HG03469 (cell line): ENCODE results near the gene OPCML.

Source experiments
- ATAC-seq: cut with Tn5 transposase; IDR thresholded peaks from one replicate; pipeline ENCODE4 v1.9.1; 2021; ENCODE audit warnings: mild to moderate bottlenecking, moderate library complexity, moderate number of reproducible peaks; ENCODE audit not compliant: unreplicated experiment

The OPCML gene

GRCh38 chr11:133531971-133532651 lies at the start of gene OPCML:
Gene OPCML (minus strand): TSS chr11:133532501.
- ATAC-seq, result no peak

DNA sequence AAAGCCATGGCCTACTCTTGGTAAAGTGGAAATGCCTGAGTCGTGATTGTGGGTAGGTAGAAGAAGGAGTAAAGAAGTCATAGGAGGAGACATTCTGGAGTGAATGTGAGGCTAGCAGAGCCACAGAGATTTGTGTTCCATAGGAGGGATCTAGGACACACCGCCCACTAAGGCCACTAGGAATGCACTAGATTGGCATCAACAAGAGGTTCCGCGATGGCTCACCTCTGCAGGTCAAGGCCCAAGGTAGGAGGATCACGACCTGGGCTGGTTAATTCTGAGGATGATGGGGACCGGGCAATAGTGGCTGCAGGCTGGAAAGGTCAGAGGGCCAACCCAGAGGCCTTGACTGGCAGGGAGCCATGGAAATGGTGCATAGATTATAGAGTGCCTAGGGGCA lies 48.8 kb upstream of the OPCML start:
- ATAC-seq, result no peak

GRCh38 chr11:133579165-133580031 lies 47.1 kb upstream of the OPCML start:
- ATAC-seq, result no peak

DNA sequence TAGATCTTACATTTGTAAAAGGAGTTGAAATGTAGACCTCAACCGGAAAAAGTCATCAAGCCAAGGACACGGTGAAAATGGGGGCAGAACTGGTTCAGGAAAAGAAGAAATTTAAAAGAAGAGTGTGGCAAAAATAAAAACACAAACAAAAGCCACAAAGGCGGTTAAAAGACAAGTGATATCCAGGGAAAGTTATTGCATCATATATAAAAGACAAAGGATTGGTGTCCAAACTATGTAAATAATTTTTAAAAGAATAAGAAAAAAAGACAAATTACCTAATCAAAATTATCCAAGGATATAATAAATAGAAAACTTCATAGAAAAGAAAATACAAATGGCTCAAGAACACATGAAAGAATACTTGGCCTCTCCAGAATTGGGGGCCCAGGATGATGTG lies 45.1 kb upstream of the OPCML start:
- no peak for ATAC-seq

DNA sequence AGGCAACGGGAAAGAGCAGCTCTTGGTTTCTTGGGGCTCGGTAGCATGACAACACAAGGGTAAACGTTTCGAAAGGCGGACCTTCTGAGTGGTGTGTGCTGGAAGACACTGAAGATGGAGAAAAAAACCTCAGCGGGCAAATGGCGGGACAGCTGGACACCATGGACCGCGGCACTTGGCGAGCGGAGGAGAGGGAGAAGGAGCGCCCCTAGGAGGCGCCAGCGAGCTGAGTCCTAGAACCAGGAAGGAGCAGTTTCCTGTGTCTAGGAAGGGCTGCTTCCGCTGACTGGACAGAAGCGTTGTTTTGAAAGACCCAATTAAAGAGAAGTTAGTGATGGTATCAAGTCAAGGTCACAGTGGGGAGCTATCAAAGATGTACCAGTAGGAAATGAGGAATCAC lies 44.0 kb upstream of the OPCML start:
- no peak for ATAC-seq

GRCh38 chr11:133573081-133573480 lies 40.8 kb upstream of the OPCML start:
- ATAC-seq, result no peak

DNA sequence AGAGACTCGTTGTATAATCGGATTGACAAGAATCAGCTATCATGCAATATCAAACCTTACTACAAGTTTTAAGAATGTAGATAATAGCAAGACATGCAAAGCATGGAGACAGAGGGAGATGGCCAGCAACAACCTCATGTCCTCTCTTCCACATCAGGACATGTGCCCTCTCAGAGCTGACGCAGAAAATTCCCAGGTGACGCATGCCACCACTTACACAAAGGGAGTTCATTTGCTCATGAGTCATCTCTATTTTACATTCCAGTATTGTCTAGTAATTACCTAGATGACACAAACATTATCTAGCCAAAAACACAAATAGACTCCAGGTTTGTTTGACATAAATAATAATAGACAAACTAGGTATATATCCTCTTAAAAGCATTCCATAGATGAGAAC lies 38.1 kb upstream of the OPCML start:
- ATAC-seq, result no peak

DNA sequence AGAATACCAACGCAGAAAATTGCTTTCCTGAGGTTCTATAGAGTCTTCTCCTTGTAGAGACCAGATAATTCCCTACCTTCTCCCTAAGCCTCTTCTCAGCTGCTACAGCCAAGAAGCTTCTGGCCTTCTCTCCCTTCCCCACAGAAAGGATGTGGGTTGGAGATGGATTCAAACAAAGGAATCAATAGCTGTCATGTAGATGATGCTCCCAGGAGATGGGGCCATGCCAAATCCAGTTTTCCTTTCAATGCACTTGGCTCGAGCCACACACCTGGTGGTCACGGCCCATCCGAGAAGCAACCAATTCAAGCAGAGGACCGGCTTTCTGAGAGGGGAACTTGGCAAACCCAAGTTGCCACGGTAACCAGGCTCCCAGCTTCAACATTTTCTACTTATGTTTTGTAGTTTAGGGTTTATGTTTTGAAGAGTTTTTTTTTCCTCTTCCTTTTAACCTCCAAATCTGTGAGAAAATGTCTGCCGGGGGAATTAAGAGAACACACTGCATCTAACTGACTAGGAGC lies 31.3 kb upstream of the OPCML start:
- ATAC-seq, result no peak

- ATAC-seq, result no peak
These were observed 28.2 kb upstream of the OPCML start for GRCh38 chr11:133560472-133560855.

DNA sequence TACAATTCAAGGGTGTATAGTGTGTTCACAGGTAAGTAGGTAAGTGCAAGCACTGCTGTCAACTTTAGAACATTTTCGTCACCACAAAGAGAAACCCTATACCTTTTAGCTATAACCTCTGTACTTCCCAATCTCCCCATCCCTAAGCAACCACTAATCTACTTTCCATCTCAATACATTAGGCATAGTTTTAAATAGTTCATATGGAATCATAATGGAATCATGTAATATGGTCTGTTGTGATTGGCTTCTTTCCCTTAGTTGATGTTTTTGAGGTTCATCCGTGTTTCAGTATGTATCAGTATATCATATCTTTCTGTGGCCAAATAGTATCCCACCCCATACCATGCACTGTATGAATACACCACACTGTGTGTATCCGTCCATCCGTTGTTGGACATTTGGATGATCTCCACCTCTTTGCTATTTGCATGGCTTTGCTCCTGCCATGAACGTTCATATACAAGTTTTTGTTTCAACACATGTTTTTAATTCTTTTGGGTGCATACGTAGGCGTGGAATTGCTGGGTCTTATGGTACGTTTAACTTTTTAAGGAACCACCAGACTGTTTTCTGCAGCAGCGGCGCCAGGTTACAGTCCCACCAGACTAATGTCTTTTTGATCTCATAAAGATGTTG lies 27.7 kb upstream of the OPCML start:
- ATAC-seq, result no peak

GRCh38 chr11:133559382-133559781 lies 27.1 kb upstream of the OPCML start:
- no peak for ATAC-seq

DNA sequence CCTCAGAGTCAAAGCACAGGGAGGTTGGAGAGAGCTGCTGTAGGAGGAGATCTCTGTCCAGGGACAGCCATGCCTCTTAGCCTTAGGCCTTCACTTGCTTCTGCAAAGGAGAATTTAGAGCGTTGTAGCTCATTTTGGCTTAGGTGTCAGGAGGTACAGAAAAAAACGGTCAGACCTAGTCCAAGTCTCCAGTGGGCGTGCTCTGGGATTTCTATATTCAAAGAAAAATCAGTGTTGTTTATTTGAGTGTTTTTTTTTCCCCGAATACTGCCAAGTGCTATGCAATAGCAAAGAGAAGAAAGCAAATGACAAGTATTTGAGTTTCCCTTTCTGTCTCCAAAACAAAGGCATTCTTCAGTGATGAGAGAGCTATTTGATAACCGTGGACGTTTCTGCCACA lies 22.7 kb upstream of the OPCML start:
- no peak for ATAC-seq

DNA sequence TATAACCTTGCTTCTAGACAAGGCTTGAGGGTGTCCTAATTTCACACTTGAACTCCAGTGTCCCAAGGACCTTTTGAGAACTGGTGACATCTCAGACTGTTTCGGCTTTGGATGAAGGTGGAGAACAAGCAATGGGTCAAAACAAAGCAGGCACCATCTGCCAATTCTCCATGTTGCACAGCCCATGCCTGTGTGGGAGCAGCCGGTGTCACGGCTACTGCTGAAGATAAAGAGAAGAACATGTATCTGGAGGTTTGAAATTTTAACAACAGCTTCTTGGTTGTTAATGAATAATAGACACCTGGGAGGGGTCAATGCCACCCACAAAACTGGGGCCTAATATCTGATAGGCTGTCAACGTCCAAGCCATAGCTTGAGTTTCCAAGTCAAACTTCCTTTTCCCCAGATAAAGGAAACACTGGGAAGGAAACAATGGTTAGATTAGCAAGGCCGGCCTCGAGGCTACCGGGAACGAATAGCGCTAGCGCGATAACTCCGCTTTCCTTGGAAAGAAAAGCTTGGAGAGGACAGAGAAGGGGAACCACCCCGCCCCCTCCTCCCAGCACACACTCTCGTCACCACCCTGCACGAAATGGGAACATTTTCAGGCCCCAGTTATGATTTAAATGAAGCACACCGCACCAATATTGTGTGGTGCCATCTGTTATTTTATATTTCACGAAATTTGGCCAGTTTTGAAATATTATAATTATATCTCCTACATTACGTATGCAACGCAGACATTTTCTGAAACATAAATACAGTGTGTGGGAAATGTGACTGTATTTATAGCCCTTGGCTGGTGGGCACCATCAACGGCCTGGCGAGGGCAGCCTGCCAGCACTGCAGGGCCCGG lies 21.8 kb upstream of the OPCML start:
- ATAC-seq, result no peak

DNA sequence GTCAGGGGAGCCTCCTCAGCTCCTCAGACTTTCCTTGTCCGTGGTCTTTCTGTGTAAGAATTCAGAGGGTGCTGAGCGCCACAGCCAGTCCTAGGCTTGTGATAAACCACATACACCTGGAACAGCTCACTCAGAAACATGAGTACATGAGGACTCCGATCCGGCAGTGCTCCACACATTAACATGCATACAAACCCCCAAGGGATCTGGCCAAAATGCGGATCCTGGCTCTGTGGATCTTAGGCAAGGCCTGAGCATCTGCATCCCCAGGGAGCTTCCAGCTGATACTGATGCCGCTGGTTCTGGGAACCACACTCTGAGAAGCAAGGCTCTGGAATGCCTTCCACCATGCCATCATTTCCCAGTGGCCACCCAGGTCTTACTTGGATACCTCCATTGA lies 20.6 kb upstream of the OPCML start:
- ATAC-seq, result no peak

DNA sequence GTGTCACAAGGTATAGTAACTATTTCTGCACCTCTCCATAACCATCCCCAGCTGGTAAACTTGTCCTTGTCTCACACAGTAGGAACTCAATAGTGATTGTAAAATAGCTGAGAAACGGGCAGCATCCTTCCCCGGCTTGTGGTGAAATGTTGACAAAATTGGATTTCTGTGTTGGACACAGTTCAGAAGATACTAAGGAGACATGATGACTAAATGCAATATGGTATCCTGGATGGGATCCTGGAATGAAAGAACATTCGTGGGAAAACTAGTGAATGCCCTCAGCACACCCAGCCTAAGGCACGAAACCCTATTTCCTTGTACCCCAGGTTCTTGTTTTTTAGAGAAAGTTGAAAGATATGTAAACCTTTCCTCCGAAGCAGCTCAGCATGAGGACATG lies 18.8 kb upstream of the OPCML start:
- ATAC-seq, result no peak

GRCh38 chr11:133549826-133550225 lies 17.5 kb upstream of the OPCML start:
- ATAC-seq, result no peak

- no peak for ATAC-seq
These were observed 16.3 kb upstream of the OPCML start for GRCh38 chr11:133548641-133549040.

- no peak for ATAC-seq
These were observed 15.7 kb upstream of the OPCML start for GRCh38 chr11:133547808-133548494.

- no peak for ATAC-seq
These were observed 13.0 kb upstream of the OPCML start for GRCh38 chr11:133545199-133545803.

DNA sequence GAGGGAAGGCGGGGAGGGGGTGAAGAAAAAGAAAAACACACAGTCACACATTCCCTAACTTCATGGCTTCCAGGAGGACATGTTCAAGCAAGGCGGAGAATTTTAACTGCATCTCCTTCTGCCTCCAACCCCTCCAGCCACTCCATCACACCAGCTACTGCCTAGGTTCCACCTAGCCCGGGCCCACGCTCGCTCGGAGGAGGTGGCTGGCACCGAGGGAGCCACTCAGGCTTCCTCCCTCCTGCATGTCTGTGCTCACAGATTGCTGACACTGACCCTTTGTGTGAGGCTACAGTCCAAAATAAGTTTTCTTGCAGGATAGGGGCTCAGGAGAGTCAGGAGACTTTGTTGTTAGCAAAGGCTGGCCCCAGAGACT lies 9.4 kb upstream of the OPCML start:
- no peak for ATAC-seq
